Endothelial cell of umbilical vein (primary cell): ENCODE data around the gene ATP2B2. TPM values are rescaled to one million over a fixed set of nuclear protein-coding genes. Genes with fewer than 3 reads are reported as not detected.

Experiments
- BruUV-seq: library from RNA; stranded (reverse); fragments of 400-500 nt; replicated peaks from 2 replicates; lab custom pipeline; 2021; lab: Mats Ljungman, UMichigan
- CTCF ChIA-PET: fragments of 300-600, 350-600 bp; sonication (Branson Sonifier 250); formaldehyde crosslinking; loops from one replicate; lab custom pipeline; 2021; ENCODE audit warnings: antibody characterized with exemption, inconsistent platforms; lab: Charles Lee
- POLR2A ChIA-PET: fragments of 300-600, 350-600 bp; sonication (Branson Sonifier 250); formaldehyde crosslinking; loops from one replicate; lab custom pipeline; 2021; ENCODE audit warnings: antibody characterized with exemption, inconsistent platforms; lab: Charles Lee
- DNase-seq: peaks from one replicate; pipeline ENCODE4 v3.0.0-alpha.2; 2011; ENCODE audit warnings: low read depth, low spot score
- FAIRE-seq: peaks from 2 replicates; lab custom pipeline; 2011; peaks lifted over from hg19 to GRCh38; lab: Jason Lieb, UNC
- H2AFZ ChIP-seq: 2 replicates; pipeline ENCODE4 v1.6.0; 2012; ENCODE audit warnings: low read depth, low read length, control low read depth, inconsistent platforms
- H3K27ac ChIP-seq: 2 replicates; pipeline ENCODE4 v1.5.1; 2011; ENCODE audit warnings: low read depth, mild to moderate bottlenecking, control low read depth, low read length, moderate library complexity; ENCODE audit not compliant: insufficient read depth
- H3K27me3 ChIP-seq, 2 experiments: 2 replicates each; pipeline versions ENCODE4 v1.6.0 to v1.6.1; 2011; ENCODE audit warnings: low read length in 2 of 2, mixed read lengths in 1 of 2; ENCODE audit not compliant: control insufficient read depth in 2 of 2, insufficient read depth in 2 of 2
- H3K36me3 ChIP-seq, 2 experiments: 2 replicates in 1 of 2; 3 replicates in 1 of 2; pipeline ENCODE4 v1.5.1; 2011; ENCODE audit warnings: low read length in 2 of 2, mild to moderate bottlenecking in 1 of 2, moderate library complexity in 1 of 2; ENCODE audit not compliant: control insufficient read depth in 2 of 2, insufficient read depth in 2 of 2; ENCODE audit errors: extremely low read depth in 1 of 2
- H3K4me1 ChIP-seq: 3 replicates; pipeline ENCODE4 v1.5.1; 2011; ENCODE audit warnings: mild to moderate bottlenecking, low read length; ENCODE audit not compliant: control insufficient read depth, insufficient read depth; ENCODE audit errors: extremely low read depth
- H3K4me2 ChIP-seq: 2 replicates; pipeline ENCODE4 v1.6.1; 2011; ENCODE audit warnings: low read length, control low read depth, mixed read lengths; ENCODE audit not compliant: insufficient read depth
- H3K4me3 ChIP-seq, 3 experiments: fragments of 200-600 bp in 1 of 3; sonication (generic), shearing (Covaris generic) in 1 of 3; replicated peaks in 1 of 3; 2 replicates each; pipeline ENCODE4 v1.5.1; 2011 to 2016; ENCODE audit warnings: control low read depth in 3 of 3, low read length in 3 of 3, mild to moderate bottlenecking in 2 of 3, inconsistent platforms in 1 of 3, low read depth in 1 of 3, moderate library complexity in 1 of 3; ENCODE audit not compliant: insufficient read depth in 1 of 3
- H3K79me2 ChIP-seq: 2 replicates; pipeline ENCODE4 v1.6.0; 2012; ENCODE audit warnings: low read length, inconsistent platforms; ENCODE audit not compliant: control insufficient read depth, insufficient read depth
- H3K9ac ChIP-seq: replicated peaks from 2 replicates; pipeline ENCODE3; 2011; ENCODE audit warnings: low read length, control low read depth; ENCODE audit not compliant: insufficient read depth; ENCODE audit errors: extremely low read depth
- H3K9me1 ChIP-seq: replicated peaks from 3 replicates; pipeline ENCODE4 v1.6.0; 2011; ENCODE audit warnings: mild to moderate bottlenecking, low read length; ENCODE audit not compliant: control insufficient read depth, insufficient read depth; ENCODE audit errors: extremely low read depth
- H3K9me3 ChIP-seq: replicated peaks from 2 replicates; pipeline ENCODE4 v1.5.1; 2012; ENCODE audit warnings: low read length, inconsistent platforms; ENCODE audit not compliant: control insufficient read depth, insufficient read depth
- H4K20me1 ChIP-seq: replicated peaks from 2 replicates; pipeline ENCODE3; 2011; ENCODE audit warnings: mild to moderate bottlenecking, low read length; ENCODE audit not compliant: control insufficient read depth, insufficient read depth; ENCODE audit errors: extremely low read depth
- EZH2 ChIP-seq: IDR thresholded peaks from 2 replicates; pipeline ENCODE4 v1.6.1; 2012; ENCODE audit warnings: borderline replicate concordance, low read depth, mild to moderate bottlenecking, moderate library complexity, low read length, inconsistent platforms; ENCODE audit not compliant: severe bottlenecking
- FOS ChIP-seq: IDR thresholded peaks from 2 replicates; pipeline ENCODE4 v1.6.1; 2011; ENCODE audit warnings: mild to moderate bottlenecking, low read length, moderate library complexity, borderline replicate concordance; ENCODE audit not compliant: insufficient read depth
- JUN ChIP-seq: IDR thresholded peaks from 2 replicates; pipeline ENCODE4 v1.6.1; 2011; ENCODE audit warnings: borderline replicate concordance, low read depth; ENCODE audit not compliant: insufficient read length, insufficient read depth
- MYC ChIP-seq: IDR thresholded peaks from one replicate; pipeline ENCODE4 v1.6.1; 2011; ENCODE audit warnings: mild to moderate bottlenecking, low read depth, low read length
- POLR2A ChIP-seq: IDR thresholded peaks from 2 replicates; pipeline ENCODE4 v1.6.1; 2012; ENCODE audit warnings: low read depth, mild to moderate bottlenecking, control low read depth, low read length
- POLR2AphosphoS5 ChIP-seq: IDR thresholded peaks from 2 replicates; pipeline ENCODE4 v1.6.1; 2012; ENCODE audit warnings: low read depth, mild to moderate bottlenecking, control low read depth, low read length, moderate library complexity; ENCODE audit not compliant: insufficient read depth
- dilution Hi-C: fragments of 300-500 bp; cut with MboI; formaldehyde crosslinking; loops from one replicate; pipeline ENCODE4 v1.15.0; 2019; ENCODE audit warnings: low sequenced_read_pairs; ENCODE audit not compliant: extremely low pct_ligation_motif_present
- intact Hi-C: fragments of 100-400 bp; cut with micrococcal nuclease; formaldehyde crosslinking; loops from one replicate; pipeline ENCODE4 v1.10.0; 2022
- polyA plus RNA-seq, 4 experiments: library from polyadenylated mRNA; depleted of rRNA in 3 of 4; stranded (reverse) in 3 of 4; unstranded in 1 of 4; fragments of >200 nt; gene quantifications; 2 replicates each; pipeline versions ENCODE4 v1.2.1 to v1.2.3, GENCODE V29; 2011 to 2012; ENCODE audit warnings: missing spikeins in 1 of 4
- total RNA-seq: library from RNA; stranded (reverse); gene quantifications from 2 replicates; pipeline ENCODE4 v1.2.3, GENCODE V29; 2021
- TF ChIP-seq, protein P1 (sequence below), 2 donors: IDR thresholded peaks; 1 replicate in 1 of 2; 2 replicates in 1 of 2; pipeline ENCODE4 v1.5.1; 2011; ENCODE audit warnings: low read length in 2 of 2, mild to moderate bottlenecking in 2 of 2, moderate library complexity in 2 of 2, control low read depth in 1 of 2, inconsistent platforms in 1 of 2, low read depth in 1 of 2; ENCODE audit not compliant: insufficient read depth in 1 of 2; ENCODE audit errors: extremely low read depth in 1 of 2
- TF ChIP-seq, protein P2 (sequence below): IDR thresholded peaks from 2 replicates; pipeline ENCODE4 v1.6.1; 2011; ENCODE audit not compliant: insufficient read depth, insufficient read length

Gene ATP2B2
- total and polyA plus RNA-seq, 2 donors (not counting 3 experiments of a cell fraction or from before 2014, with no cell fraction given), result not detected

- intact Hi-C loops, result no loop called here
- no peaks in the 10 kb centered on the region for H3K9me3 ChIP-seq
- BruUV-seq, result no TSS peak
- no peak overlapping the region for H3K9ac ChIP-seq
- no peaks in the 10 kb centered on the region for H3K36me3 ChIP-seq
- no peak overlapping the region for H3K27ac ChIP-seq
- POLR2A ChIA-PET, result no interaction called here
- H3K4me1 ChIP-seq, result no peaks in the 10 kb centered on the region
- FAIRE-seq (no peak), DNase-seq (no peak)
- H2AFZ ChIP-seq, result no peak overlapping the region
- H3K4me3 ChIP-seq, result no peak overlapping the region
- no peak overlapping the region for H3K4me2 ChIP-seq
- CTCF ChIA-PET, result no interaction called here
- no peaks in the 10 kb centered on the region for H3K27me3 ChIP-seq
- dilution Hi-C loops, result no loop called here
- TF ChIP-seq, protein P1, sequence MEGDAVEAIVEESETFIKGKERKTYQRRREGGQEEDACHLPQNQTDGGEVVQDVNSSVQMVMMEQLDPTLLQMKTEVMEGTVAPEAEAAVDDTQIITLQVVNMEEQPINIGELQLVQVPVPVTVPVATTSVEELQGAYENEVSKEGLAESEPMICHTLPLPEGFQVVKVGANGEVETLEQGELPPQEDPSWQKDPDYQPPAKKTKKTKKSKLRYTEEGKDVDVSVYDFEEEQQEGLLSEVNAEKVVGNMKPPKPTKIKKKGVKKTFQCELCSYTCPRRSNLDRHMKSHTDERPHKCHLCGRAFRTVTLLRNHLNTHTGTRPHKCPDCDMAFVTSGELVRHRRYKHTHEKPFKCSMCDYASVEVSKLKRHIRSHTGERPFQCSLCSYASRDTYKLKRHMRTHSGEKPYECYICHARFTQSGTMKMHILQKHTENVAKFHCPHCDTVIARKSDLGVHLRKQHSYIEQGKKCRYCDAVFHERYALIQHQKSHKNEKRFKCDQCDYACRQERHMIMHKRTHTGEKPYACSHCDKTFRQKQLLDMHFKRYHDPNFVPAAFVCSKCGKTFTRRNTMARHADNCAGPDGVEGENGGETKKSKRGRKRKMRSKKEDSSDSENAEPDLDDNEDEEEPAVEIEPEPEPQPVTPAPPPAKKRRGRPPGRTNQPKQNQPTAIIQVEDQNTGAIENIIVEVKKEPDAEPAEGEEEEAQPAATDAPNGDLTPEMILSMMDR (IDR thresholded peaks at IDR 0.05; ENCODE audit: extremely low read depth in 1 of 2, insufficient read depth in 1 of 2, low read depth in 1 of 2, low read length in 2 of 2), result no peak
- no peak for TF ChIP-seq FOS
- no peak for TF ChIP-seq MYC
- TF ChIP-seq POLR2AphosphoS5, result no peak
- TF ChIP-seq POLR2A, result no peak
- TF ChIP-seq JUN, result no peak
- TF ChIP-seq, protein P2, sequence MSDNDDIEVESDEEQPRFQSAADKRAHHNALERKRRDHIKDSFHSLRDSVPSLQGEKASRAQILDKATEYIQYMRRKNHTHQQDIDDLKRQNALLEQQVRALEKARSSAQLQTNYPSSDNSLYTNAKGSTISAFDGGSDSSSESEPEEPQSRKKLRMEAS, result no peak
- TF ChIP-seq EZH2, result no peak
- no peaks in the 10 kb centered on the region for H4K20me1 ChIP-seq
- no peaks in the 10 kb centered on the region for H3K79me2 ChIP-seq
- no peaks in the 10 kb centered on the region for H3K9me1 ChIP-seq
These were observed 46.6 kb upstream of the ATP2B2 start for GRCh38 chr3:10551821-10552630.
